C4-2B (cell line): ENCODE results near the gene ATXN1.

Experiments
- H3K27ac ChIP-seq: fragments of 450-650 bp; 2 replicates; pipeline ENCODE4 v1.5.1; 2017
- ZFX ChIP-seq: fragments of 450-650 bp; IDR thresholded peaks from 2 replicates; pipeline ENCODE4 v1.6.1; 2017
- TF ChIP-seq, protein P1 (sequence below): fragments of 450-650 bp; conservative IDR thresholded peaks from 2 replicates; pipeline ENCODE4 v1.5.1; 2017; ENCODE audit warnings: mild to moderate bottlenecking

Gene ATXN1

DNA sequence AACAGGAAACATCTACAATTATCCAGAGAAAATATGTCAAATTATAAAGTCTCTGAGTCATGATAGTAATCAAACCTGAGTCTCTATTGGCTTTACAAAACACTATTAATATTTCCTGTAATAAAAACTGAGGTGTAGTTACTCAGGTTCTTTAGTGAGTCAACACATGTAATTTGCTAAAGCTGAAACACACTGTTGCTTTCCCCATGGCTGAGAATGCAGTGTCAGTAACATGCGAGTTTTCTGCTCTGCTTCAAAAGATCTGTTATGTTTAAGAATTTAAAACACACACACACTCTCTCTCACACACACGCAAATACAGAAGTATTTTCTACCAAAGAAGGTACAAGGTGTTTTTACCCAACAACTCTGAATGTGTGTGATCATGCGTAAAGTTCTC is 38.6 kb downstream of the ATXN1 start:
- no peak for TF ChIP-seq ZFX
- TF ChIP-seq, protein P1, sequence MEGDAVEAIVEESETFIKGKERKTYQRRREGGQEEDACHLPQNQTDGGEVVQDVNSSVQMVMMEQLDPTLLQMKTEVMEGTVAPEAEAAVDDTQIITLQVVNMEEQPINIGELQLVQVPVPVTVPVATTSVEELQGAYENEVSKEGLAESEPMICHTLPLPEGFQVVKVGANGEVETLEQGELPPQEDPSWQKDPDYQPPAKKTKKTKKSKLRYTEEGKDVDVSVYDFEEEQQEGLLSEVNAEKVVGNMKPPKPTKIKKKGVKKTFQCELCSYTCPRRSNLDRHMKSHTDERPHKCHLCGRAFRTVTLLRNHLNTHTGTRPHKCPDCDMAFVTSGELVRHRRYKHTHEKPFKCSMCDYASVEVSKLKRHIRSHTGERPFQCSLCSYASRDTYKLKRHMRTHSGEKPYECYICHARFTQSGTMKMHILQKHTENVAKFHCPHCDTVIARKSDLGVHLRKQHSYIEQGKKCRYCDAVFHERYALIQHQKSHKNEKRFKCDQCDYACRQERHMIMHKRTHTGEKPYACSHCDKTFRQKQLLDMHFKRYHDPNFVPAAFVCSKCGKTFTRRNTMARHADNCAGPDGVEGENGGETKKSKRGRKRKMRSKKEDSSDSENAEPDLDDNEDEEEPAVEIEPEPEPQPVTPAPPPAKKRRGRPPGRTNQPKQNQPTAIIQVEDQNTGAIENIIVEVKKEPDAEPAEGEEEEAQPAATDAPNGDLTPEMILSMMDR: no peak
- H3K27ac ChIP-seq: no peak overlapping the region

DNA sequence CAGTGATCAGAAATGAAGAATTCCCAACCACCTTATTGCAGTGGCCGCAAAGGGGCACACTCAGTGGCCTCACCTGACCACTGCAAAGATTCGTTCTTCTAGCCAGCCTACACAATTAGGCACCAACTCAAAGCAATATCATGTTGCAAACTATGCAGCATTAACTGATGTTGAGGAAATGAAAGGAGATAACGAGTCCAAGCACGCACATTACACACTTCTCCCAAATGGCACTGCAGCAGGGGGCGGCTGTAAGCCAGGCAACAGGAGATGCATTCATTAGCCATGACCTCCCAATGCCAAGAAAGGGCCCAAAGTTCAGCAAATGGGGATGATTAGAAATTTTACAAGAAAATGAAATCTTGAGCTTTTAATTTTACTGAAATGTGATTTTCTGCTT is 39.3 kb downstream of the ATXN1 start:
- TF ChIP-seq, protein P1: no peak
- TF ChIP-seq ZFX: no peak
- H3K27ac ChIP-seq: no peak overlapping the region

DNA sequence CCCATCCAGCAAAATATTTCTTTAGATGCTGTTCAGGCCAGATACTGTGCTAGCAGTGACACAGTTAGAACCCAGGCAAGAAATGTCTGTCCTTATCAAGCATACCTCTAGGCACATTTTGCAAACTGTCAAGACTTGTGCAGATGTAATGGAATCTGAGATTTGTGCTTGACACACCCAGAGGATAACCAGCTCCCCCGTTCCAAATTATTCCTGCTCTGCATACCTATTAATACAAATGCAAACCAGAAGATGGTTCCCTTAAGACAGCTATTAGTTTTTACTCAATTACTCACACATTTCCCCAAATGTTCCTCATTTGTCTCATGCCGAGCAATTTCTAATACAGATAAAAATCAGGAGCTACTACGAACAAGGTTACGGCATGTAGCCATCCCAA is 40.4 kb downstream of the ATXN1 start:
- H3K27ac ChIP-seq: no peak overlapping the region
- TF ChIP-seq, protein P1: no peak
- no peak for TF ChIP-seq ZFX

DNA sequence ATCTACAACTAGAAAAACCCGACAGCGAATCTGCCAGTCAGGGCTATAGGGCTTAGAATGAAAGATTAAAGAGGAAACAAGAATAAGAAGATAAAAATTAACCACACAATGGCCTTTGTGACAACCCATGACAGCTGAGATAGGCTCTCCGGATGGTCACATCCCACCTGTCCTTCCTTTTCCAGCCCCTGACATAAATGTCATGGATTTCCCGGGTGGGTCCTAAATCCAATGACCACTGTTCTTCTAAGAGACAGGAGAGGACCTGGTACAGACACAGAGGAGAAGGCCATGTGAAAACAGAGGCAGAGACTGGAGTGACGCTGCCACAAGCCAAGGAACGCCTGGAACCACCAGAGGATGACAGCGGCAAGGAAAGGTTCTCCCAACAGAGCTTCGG is 41.8 kb downstream of the ATXN1 start:
- TF ChIP-seq ZFX: no peak
- TF ChIP-seq, protein P1: no peak
- H3K27ac ChIP-seq: no peak overlapping the region

DNA sequence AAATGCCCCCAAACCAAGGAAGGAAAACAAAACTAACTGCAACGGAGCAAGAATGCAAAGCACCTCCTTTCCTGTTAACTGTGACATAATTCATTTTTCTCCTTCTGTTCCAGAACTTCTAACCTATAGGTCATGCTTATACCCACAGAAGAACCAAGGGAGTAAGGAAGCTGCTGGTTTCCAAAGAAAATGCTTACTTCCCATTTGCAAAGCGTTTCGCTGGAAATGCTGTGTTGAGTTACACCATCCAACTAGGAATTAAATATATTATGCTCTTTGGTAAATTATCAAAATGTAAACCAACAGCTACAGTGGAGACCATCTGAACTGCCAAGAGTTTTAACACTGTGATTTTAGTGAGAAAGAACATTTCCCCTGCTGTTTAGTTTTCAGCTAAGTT is 42.9 kb downstream of the ATXN1 start:
- no peak overlapping the region for H3K27ac ChIP-seq
- TF ChIP-seq, protein P1: no peak
- no peak for TF ChIP-seq ZFX

DNA sequence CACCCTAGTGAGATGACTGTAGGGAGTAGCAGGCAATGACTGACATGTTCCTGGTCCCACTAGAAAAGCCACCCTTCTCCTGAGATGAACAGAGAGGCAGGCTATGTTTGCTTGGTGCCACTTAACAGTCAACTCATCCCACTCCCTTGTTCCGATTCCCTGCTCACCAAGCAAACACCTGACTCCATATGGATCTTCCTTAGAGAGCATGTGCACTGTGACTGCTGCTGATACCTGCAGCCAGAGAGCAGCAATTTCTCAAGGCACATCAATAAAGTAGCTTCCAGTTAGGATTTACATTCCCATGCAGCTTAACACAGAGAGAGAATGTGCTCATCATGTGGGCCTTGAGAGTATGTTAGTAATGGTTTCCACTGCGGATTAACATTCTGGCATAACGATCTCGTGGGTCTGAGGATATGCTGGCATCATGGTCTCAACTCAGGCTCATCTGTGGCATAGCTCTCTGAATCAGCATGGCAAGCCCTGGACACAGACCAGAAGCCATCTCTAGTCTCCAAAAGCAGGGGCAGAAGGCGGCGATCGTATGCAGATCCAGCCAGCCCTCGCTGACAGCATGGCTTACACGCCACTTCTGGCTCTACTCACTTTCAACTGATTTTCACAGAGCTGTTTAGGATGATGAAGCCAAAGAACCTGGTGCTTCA is 43.9 kb downstream of the ATXN1 start:
- H3K27ac ChIP-seq: no peak overlapping the region
- TF ChIP-seq ZFX: no peak
- TF ChIP-seq, protein P1: no peak

DNA sequence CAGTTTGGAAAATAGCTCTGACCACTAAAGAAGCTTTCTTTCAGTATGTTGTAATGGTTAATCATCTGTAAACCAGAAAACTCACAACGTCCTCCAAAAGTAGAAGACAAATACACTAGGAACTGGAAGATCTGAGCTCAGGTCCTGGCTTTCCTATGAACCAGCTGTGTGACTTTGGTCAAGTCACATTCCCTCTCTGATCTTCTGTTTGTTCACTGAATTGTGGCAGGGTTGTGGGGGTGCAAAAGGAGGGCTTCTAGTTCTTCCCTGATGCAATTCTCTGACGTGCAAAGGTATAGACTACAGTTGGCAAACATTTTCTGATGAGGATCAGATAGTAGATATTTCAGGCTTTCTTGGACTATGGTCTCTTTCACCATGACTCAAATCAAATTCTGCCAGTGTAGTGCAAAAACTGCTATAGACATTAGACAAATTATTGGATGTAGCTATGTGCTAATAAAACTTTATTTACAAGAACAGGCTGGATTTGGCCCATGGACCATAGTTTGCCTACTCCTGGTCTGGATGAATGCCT is 44.9 kb downstream of the ATXN1 start:
- TF ChIP-seq ZFX: no peak
- TF ChIP-seq, protein P1: no peak
- H3K27ac ChIP-seq: no peak overlapping the region
